Measurements from ENCODE around the gene CRHR1. TPM values are rescaled to one million over a fixed set of nuclear protein-coding genes. Genes with fewer than 3 reads are reported as not detected.
A peak's percentile ranks its signal among the peaks of the same experiment; 100 is the strongest.
"Not testable (repeated sequence)": the region's sequence is repeated elsewhere in the genome, so short reads cannot be mapped to it uniquely, and the experiment has no call there.

CRHR1 gene
- total RNA-seq, 1 donor from 2014 or later, result not detected

DNA sequence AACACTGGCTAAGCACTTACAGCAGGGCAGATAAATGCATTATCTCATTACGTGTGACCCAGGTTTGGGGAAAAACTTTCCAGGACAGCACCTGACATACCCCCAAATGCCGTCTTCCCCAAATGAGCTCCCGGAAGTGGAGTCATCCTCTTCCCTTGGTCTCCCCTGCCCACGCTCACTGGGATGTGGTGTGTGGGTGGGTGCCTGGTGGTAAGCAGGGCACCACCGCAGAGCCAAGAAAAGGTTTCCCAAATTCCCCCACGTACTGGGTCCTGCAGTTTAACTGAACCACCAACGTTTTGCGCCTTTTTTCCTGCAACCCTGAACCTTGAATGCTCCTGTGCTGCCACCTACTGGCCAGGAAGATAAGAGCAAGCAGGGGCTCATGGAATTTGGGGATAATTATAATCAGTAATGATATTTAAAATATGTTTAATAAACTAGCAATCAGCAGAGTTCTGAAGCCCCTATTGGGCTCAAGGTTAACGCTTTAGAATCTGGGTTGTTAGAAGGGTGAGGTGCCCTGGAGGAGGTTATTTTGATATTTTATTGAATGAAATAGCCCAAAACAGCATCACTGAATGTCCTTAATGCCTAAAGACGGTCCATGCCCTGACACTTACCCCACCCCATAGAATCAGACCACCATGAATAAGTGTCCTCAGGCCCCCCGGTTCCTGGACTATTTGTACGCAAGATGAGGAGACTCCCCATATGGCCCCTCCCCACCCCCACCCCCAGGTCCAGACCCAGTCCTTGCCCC, 68.6 kb downstream of the CRHR1 start:
- H3K9me3 ChIP-seq, result no peaks in the 10 kb centered on the region
- H3K4me3 ChIP-seq, result no peak overlapping the region
- peak in 1 of 2 donors; percentile 70 for DNase-seq (ENCODE audit: low spot score in 2 of 2)
- intact Hi-C loops (cut with DNase I), result loop anchor here (5.0 kb wide), 1 partner anchor 210 kb away; no protein-coding TSS in a partner anchor
- H3K4me1 ChIP-seq, result no peaks in the 10 kb centered on the region
- H3K27me3 ChIP-seq, result no peaks in the 10 kb centered on the region
- TF ChIP-seq, protein P1, sequence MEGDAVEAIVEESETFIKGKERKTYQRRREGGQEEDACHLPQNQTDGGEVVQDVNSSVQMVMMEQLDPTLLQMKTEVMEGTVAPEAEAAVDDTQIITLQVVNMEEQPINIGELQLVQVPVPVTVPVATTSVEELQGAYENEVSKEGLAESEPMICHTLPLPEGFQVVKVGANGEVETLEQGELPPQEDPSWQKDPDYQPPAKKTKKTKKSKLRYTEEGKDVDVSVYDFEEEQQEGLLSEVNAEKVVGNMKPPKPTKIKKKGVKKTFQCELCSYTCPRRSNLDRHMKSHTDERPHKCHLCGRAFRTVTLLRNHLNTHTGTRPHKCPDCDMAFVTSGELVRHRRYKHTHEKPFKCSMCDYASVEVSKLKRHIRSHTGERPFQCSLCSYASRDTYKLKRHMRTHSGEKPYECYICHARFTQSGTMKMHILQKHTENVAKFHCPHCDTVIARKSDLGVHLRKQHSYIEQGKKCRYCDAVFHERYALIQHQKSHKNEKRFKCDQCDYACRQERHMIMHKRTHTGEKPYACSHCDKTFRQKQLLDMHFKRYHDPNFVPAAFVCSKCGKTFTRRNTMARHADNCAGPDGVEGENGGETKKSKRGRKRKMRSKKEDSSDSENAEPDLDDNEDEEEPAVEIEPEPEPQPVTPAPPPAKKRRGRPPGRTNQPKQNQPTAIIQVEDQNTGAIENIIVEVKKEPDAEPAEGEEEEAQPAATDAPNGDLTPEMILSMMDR (IDR thresholded peaks at IDR 0.05), result peak; percentile 63 to 88 (median 78)
- no peak overlapping the region for H3K27ac ChIP-seq
- H3K36me3 ChIP-seq, result no peaks in the 10 kb centered on the region

DNA sequence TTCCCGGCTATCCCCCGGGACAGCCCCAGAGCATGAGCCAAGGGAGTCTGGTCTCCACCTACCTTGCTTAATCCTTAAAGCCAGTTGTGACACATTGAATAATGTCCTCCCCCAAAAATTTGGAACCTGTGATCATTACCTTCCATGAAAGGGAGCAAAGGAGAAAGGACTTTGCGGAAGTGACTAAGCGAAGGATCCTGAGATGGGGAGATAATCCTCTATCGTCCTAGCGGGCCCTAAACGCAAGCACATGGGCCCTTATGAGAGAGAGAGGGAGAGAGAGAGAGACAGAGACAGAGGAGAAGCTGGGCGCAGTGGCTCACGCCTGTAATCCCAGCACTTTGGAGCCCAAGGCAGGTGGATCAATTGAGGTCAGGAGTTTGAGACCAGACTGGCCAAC, 70.1 kb downstream of the CRHR1 start:
- Histone ChIP-seq H3K4me3 (no peak overlapping the region), H3K36me3 (no peaks in the 10 kb centered on the region), H3K27me3 (no peaks in the 10 kb centered on the region), H3K9me3 (no peaks in the 10 kb centered on the region), H3K27ac (no peak overlapping the region), H3K4me1 (no peaks in the 10 kb centered on the region)
- DNase-seq (ENCODE audit: low spot score in 2 of 2), result no peak
- TF ChIP-seq, protein P1 (IDR thresholded peaks at IDR 0.05), result no peak
- intact Hi-C loops (cut with DNase I), result loop anchor here (5.0 kb wide), 1 partner anchor 212 kb away; no protein-coding TSS in a partner anchor

DNA sequence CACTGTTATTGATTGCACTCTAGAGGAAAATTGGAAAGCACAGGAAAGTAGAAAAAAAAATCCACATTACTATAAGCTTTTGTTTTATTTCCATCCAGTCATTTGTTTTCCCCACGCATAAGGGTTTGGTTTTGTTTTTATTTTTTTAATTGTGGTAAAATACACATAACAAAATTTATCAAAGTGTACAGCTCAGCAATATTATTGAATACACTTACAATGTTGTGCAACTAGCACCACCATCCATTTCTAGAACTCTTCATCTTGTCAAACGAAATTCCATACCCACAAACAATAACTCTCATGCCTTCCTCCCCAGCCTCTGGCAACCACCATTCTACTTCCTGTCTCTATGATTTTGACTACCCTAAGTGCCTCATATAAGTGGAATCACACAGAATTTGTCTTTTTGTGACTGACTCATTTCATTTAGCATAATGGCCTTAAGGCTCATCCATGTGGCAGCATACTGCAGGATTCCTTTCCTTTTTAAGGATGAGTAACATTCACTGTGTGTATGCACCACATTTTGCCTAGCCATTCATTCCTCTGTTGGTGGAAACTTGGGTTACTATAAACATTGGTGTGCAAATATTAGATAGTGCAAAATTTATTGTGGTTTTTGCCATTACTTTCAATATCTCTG, 71.7 kb downstream of the CRHR1 start:
- no peaks in the 10 kb centered on the region for H3K9me3 ChIP-seq
- no peaks in the 10 kb centered on the region for H3K27me3 ChIP-seq
- DNase-seq (ENCODE audit: low spot score in 2 of 2), result no peak
- H3K4me3 ChIP-seq, result no peak overlapping the region
- intact Hi-C loops (cut with DNase I), result no loop called here
- H3K27ac ChIP-seq, result no peak overlapping the region
- no peaks in the 10 kb centered on the region for H3K4me1 ChIP-seq
- H3K36me3 ChIP-seq, result no peaks in the 10 kb centered on the region
- TF ChIP-seq, protein P1 (IDR thresholded peaks at IDR 0.05), result no peak

DNA sequence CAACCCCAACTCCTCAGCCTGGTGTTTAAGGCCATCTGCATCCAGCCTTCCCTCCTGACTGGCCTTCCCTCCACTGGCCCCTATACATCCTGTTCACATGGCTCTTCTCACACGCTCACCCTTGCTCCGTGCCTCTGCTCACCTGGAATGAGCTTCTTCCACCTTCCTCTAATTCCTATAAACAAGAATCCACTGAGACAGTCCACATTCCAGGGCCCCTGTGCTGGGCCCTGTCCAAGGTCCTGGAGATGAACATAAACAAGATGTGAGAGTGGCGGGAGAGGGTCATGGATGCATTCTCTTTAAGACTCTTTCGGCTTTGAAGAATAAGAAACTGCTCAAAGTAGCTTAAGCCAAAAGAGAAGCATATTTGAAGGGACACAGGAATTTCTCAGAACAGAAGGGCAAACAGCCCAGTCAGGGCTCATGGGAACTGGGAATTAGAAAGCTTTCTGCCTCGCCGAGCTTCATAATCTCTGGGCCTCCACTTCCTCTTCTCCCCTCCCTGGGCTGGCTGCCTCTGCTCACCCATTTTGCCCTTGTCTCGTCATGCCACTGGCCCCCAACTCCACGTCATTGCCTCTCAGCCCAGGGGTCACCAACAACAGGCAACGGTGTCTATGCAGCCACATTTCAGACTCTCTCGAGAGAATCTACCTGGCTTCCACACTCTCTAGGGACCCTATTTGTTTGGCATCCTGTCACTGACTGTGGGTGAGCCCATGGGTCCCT, 74.0 kb downstream of the CRHR1 start:
- no peaks in the 10 kb centered on the region for H3K27me3 ChIP-seq
- H3K9me3 ChIP-seq, result no peaks in the 10 kb centered on the region
- H3K36me3 ChIP-seq, result no peaks in the 10 kb centered on the region
- TF ChIP-seq, protein P1 (IDR thresholded peaks at IDR 0.05), result no peak
- H3K4me3 ChIP-seq, result no peak overlapping the region
- intact Hi-C loops (cut with DNase I), result no loop called here
- H3K4me1 ChIP-seq, result no peaks in the 10 kb centered on the region
- DNase-seq (ENCODE audit: low spot score in 2 of 2), result no peak
- H3K27ac ChIP-seq, result no peak overlapping the region

DNA sequence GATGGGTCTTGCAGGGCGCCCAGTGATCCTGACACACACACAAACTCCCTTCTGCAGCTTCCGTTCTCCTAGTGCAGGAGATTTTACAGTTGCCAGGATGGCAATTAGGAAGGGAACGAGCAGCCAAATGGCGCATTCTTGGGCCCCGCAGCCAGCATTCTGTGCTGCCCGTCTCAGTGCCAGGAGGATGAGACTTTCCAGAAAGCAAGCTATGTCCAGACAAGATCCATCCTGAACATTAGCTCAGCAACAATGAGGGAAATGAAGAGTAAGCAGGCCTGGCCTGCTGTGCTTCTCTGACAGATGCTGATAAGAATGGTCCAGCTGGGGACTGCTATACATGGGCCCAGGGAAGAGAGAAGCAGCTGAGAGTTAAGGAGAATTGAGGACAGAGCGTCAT, 77.0 kb downstream of the CRHR1 start:
- TF ChIP-seq, protein P1 (IDR thresholded peaks at IDR 0.05), result no peak
- Histone ChIP-seq H3K36me3 (no peaks in the 10 kb centered on the region), H3K4me3 (no peak overlapping the region), H3K27ac (no peak overlapping the region), H3K4me1 (no peaks in the 10 kb centered on the region), H3K9me3 (no peaks in the 10 kb centered on the region), H3K27me3 (no peaks in the 10 kb centered on the region)
- DNase-seq (ENCODE audit: low spot score in 2 of 2), result no peak
- intact Hi-C loops (cut with DNase I), result no loop called here

DNA sequence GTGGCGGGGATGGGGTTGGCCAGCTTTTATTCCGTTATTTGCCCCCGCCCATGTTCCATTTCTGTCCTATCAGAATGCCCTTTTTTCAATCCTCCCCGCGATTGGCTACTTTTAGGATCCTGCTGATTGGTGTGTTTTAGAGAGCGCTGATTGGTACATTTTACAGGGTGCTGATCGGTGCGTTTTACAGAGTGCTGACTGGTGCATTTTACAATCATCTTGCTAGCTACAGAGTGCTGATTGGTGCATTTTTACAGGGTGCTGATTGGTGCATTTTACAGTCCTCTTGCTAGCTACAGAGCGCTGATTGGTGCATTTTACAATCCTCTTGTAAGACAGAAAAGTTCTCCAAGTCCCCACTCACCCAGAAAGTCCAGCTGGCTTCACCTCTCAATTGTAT, 78.0 kb downstream of the CRHR1 start:
- H3K4me1 ChIP-seq; H3K27ac ChIP-seq; DNase-seq (ENCODE audit: low spot score in 2 of 2); H3K27me3 ChIP-seq; H3K36me3 ChIP-seq; H3K9me3 ChIP-seq; H3K4me3 ChIP-seq; intact Hi-C loops (cut with DNase I): not testable (repeated sequence)
